SK-N-SH treated with all-trans-retinoic acid at 6 μM for 48 hours (cell line): Measurements from ENCODE around the gene SH3PXD2A.

Experiments used
- ARNTL ChIP-seq: fragments of 450-650 bp; formaldehyde crosslinking; IDR thresholded peaks from 2 replicates; pipeline ENCODE4 v1.5.0; 2020; ENCODE audit warnings: low read depth, mild to moderate bottlenecking, moderate library complexity, borderline replicate concordance
- BACH2 ChIP-seq: fragments of 250-450 bp; sonication (Bioruptor Pico); IDR thresholded peaks from 2 replicates; pipeline ENCODE4 v1.9.0; 2021; ENCODE audit warnings: mild to moderate bottlenecking, borderline replicate concordance
- ESRRG ChIP-seq: fragments of 250-450 bp; sonication (Bioruptor Pico); IDR thresholded peaks from 2 replicates; pipeline ENCODE4 v1.6.1; 2021; ENCODE audit warnings: mild to moderate bottlenecking
- GLIS3 ChIP-seq: fragments of 250-450 bp; sonication (Bioruptor Pico); IDR thresholded peaks from 2 replicates; pipeline ENCODE4 v1.5.0; 2020; ENCODE audit warnings: mild to moderate bottlenecking, moderate library complexity
- ISL1 ChIP-seq: fragments of 250-450 bp; sonication (Bioruptor Pico); IDR thresholded peaks from 2 replicates; pipeline ENCODE4 v2.1.2; 2022; ENCODE audit warnings: mild to moderate bottlenecking, moderate library complexity
- RARB ChIP-seq: fragments of 250-450 bp; sonication (Bioruptor Pico); IDR thresholded peaks from 2 replicates; pipeline ENCODE4 v1.8.0; 2021; ENCODE audit warnings: mild to moderate bottlenecking, moderate library complexity
- ZFP30 ChIP-seq: fragments of 450-650 bp; formaldehyde crosslinking; IDR thresholded peaks from 2 replicates; pipeline ENCODE4 v1.5.0; 2022; ENCODE audit warnings: mild to moderate bottlenecking, moderate library complexity
- ZNF565 ChIP-seq: fragments of 450-650 bp; formaldehyde crosslinking; conservative IDR thresholded peaks from 2 replicates; pipeline ENCODE4 v1.5.0; 2020; ENCODE audit warnings: low read depth, mild to moderate bottlenecking, moderate library complexity
- ZNF8 ChIP-seq: fragments of 450-650 bp; formaldehyde crosslinking; IDR thresholded peaks from 2 replicates; pipeline ENCODE4 v1.5.0; 2020; ENCODE audit warnings: mild to moderate bottlenecking, moderate library complexity
- TF ChIP-seq, protein P1 (sequence below): fragments of 250-450 bp; sonication (Bioruptor Pico); IDR thresholded peaks from 2 replicates; pipeline ENCODE4 v1.5.1; 2020; ENCODE audit warnings: low read depth, mild to moderate bottlenecking, moderate library complexity
- TF ChIP-seq, protein P2 (sequence below): fragments of 250-450 bp; sonication (Bioruptor Pico); IDR thresholded peaks from 2 replicates; pipeline ENCODE4 v1.5.0; 2020; ENCODE audit warnings: mild to moderate bottlenecking, moderate library complexity
- TF ChIP-seq, protein P3 (sequence below): fragments of 250-450 bp; sonication (Bioruptor Pico); IDR thresholded peaks from 2 replicates; pipeline ENCODE4 v1.8.0; 2020; ENCODE audit warnings: mild to moderate bottlenecking, moderate library complexity, borderline replicate concordance

DNA sequence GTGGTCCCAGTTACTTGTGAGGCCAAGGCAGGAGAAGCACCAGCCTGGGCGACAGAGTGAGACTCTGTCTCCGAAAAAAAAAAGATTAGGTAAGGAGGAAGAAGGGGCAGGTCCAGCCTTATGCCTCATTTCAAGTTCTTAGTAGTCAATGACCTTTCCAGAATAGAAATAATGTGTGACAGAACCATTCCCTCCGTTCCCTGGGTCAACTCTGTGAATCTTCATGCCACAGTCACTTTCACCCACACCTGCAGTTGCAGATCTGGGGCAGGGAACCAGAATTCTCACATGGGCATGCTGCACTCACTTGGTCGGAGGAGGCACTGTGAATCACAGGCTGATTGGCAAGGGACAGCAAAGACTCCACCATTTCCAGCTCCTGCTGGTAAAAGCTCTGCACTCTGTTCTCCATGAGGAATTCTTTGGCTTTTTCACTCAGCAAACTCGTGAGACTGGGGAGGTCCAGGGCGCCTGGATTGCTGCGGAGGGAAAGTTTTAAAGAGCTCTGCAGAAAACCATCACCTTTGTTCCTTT, 41.9 kb upstream of the SH3PXD2A start:
- TF ChIP-seq ZNF565 (CRISPR knock-in tag), result no peak
- TF ChIP-seq, protein P1, sequence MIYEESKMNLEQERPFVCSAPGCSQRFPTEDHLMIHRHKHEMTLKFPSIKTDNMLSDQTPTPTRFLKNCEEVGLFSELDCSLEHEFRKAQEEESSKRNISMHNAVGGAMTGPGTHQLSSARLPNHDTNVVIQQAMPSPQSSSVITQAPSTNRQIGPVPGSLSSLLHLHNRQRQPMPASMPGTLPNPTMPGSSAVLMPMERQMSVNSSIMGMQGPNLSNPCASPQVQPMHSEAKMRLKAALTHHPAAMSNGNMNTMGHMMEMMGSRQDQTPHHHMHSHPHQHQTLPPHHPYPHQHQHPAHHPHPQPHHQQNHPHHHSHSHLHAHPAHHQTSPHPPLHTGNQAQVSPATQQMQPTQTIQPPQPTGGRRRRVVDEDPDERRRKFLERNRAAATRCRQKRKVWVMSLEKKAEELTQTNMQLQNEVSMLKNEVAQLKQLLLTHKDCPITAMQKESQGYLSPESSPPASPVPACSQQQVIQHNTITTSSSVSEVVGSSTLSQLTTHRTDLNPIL, result no peak
- no peak for TF ChIP-seq ZFP30
- TF ChIP-seq, protein P2, sequence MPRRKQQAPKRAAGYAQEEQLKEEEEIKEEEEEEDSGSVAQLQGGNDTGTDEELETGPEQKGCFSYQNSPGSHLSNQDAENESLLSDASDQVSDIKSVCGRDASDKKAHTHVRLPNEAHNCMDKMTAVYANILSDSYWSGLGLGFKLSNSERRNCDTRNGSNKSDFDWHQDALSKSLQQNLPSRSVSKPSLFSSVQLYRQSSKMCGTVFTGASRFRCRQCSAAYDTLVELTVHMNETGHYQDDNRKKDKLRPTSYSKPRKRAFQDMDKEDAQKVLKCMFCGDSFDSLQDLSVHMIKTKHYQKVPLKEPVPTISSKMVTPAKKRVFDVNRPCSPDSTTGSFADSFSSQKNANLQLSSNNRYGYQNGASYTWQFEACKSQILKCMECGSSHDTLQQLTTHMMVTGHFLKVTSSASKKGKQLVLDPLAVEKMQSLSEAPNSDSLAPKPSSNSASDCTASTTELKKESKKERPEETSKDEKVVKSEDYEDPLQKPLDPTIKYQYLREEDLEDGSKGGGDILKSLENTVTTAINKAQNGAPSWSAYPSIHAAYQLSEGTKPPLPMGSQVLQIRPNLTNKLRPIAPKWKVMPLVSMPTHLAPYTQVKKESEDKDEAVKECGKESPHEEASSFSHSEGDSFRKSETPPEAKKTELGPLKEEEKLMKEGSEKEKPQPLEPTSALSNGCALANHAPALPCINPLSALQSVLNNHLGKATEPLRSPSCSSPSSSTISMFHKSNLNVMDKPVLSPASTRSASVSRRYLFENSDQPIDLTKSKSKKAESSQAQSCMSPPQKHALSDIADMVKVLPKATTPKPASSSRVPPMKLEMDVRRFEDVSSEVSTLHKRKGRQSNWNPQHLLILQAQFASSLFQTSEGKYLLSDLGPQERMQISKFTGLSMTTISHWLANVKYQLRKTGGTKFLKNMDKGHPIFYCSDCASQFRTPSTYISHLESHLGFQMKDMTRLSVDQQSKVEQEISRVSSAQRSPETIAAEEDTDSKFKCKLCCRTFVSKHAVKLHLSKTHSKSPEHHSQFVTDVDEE (CRISPR knock-in tag), result no peak
- no peak for TF ChIP-seq ZNF8 (CRISPR knock-in tag)
- no peak for TF ChIP-seq GLIS3
- no peak for TF ChIP-seq ISL1 (CRISPR knock-in tag)
- TF ChIP-seq, protein P3, sequence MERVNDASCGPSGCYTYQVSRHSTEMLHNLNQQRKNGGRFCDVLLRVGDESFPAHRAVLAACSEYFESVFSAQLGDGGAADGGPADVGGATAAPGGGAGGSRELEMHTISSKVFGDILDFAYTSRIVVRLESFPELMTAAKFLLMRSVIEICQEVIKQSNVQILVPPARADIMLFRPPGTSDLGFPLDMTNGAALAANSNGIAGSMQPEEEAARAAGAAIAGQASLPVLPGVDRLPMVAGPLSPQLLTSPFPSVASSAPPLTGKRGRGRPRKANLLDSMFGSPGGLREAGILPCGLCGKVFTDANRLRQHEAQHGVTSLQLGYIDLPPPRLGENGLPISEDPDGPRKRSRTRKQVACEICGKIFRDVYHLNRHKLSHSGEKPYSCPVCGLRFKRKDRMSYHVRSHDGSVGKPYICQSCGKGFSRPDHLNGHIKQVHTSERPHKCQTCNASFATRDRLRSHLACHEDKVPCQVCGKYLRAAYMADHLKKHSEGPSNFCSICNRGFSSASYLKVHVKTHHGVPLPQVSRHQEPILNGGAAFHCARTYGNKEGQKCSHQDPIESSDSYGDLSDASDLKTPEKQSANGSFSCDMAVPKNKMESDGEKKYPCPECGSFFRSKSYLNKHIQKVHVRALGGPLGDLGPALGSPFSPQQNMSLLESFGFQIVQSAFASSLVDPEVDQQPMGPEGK (CRISPR knock-in tag), result no peak
- no peak for TF ChIP-seq RARB (CRISPR knock-in tag)
- TF ChIP-seq ARNTL (CRISPR knock-in tag), result no peak
- no peak for TF ChIP-seq ESRRG (CRISPR knock-in tag)
- no peak for TF ChIP-seq BACH2 (CRISPR knock-in tag)
